ENCODE data around the gene LBH. TPM values are rescaled to one million over a fixed set of nuclear protein-coding genes. Genes with fewer than 3 reads are reported as not detected.

The LBH gene
- total and polyA plus RNA-seq, 7 donors = 4.2 to 51.8 (median 20.0) TPM

GRCh38 chr2:30232801-30233130 lies 1.4 kb downstream of the LBH start:
- Histone ChIP-seq H3K36me3 (no peaks in the 10 kb centered on the region), H3K27ac (peak overlapping the region; percentile 86 to 93 (median 92)), H3K4me1 (peaks cover 0 to 56% (median 44%) of the 10 kb centered on the region in 4 donors), H3K27me3 (no peaks in the 10 kb centered on the region), H3K9me3 (no peaks in the 10 kb centered on the region), H3K4me3 (peak overlapping the region; percentile 68 to 79 (median 72))
- no peak for DNase-seq
- WGBS, 2 donors = 0 to 2% methylated on average over 8 of the region's 8 CpGs
- intact Hi-C loops (cut with DNase I) = loop anchor here (5.0 kb wide), 3 partner anchors 70 to 215 kb away; partner anchors contain the start of gene LCLAT1
- TF ChIP-seq EP300 (IDR thresholded peaks at IDR 0.05) (no peak), POLR2A (IDR thresholded peaks at IDR 0.05) (no peak), CTCF (IDR thresholded peaks at IDR 0.05) (no peak), POLR2AphosphoS5 (IDR thresholded peaks at IDR 0.05) (no peak)

- peaks cover 0 to 63% (median 50%) of the 10 kb centered on the region in 4 donors for H3K4me1 ChIP-seq
- H3K4me3 ChIP-seq = peak overlapping the region; percentile 68 to 79 (median 72)
- TF ChIP-seq EP300 (IDR thresholded peaks at IDR 0.05) (no peak), POLR2AphosphoS5 (IDR thresholded peaks at IDR 0.05) (no peak), CTCF (IDR thresholded peaks at IDR 0.05) (no peak), POLR2A (IDR thresholded peaks at IDR 0.05) (no peak)
- no peaks in the 10 kb centered on the region for H3K36me3 ChIP-seq
- no peaks in the 10 kb centered on the region for H3K9me3 ChIP-seq
- DNase-seq = no peak
- 33 to 51% methylated on average over 4 of the region's 4 CpGs for WGBS, 2 donors
- intact Hi-C loops (cut with DNase I) = loop anchor here (5.0 kb wide), 3 partner anchors 69 to 214 kb away; partner anchors contain the start of gene LCLAT1
- no peaks in the 10 kb centered on the region for H3K27me3 ChIP-seq
- H3K27ac ChIP-seq = peak overlapping the region; percentile 86 to 93 (median 92)
Measured at GRCh38 chr2:30233271-30234009, 2.1 kb downstream of the LBH start.

DNA sequence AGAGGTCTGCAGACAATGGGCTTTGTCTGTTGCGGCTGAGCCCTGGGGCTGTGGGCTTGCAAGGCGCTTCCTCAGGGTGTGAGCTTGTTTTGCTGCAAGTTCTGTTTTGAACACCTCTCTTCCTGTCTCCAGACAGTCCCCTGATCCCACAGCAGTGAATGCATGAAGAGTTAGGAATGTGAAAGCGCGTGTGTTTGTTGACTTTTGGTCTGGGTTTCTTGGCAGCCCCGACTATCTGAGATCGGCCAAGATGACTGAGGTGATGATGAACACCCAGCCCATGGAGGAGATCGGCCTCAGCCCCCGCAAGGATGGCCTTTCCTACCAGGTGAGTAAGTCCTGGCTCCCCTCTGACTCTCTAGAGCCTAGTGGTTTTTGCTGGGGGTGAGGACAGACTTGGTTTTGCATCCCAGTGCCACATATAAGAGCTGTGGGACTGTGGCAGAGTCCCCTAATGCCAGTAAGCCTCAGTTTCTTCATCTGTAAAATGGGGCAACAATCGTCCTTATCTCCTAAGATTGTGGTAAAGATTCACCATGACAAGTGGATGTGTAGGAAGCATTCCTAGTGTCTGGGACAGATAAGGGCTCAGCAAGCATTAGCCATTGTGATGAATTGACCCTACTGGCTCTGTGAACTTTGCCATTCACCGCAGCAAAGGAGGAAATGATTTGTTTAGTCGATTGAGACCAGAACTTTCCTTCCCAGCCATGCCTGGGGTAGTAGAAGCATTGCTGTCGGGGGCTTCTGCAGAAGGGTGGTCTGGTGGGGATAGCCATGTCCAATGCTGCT lies 3.0 kb downstream of the LBH start:
- Histone ChIP-seq H3K4me1 (peaks cover 0 to 70% (median 54%) of the 10 kb centered on the region in 4 donors), H3K4me3 (peak overlapping the region in 3 of 4 donors; percentile 68 to 79 (median 73)), H3K27me3 (no peaks in the 10 kb centered on the region), H3K36me3 (no peaks in the 10 kb centered on the region), H3K9me3 (no peaks in the 10 kb centered on the region), H3K27ac (peak overlapping the region; percentile 36 to 93 (median 92))
- intact Hi-C loops (cut with DNase I) = loop anchor here (5.0 kb wide), 3 partner anchors 68 to 213 kb away; partner anchors contain the start of gene LCLAT1
- 21 to 37% methylated on average over 12 of the region's 12 CpGs for WGBS, 2 donors
- DNase-seq = peak; percentile 77
- TF ChIP-seq CTCF (IDR thresholded peaks at IDR 0.05) = no peak
- peak in 1 of 4 donors; percentile 44 for TF ChIP-seq POLR2AphosphoS5 (IDR thresholded peaks at IDR 0.05)

DNA sequence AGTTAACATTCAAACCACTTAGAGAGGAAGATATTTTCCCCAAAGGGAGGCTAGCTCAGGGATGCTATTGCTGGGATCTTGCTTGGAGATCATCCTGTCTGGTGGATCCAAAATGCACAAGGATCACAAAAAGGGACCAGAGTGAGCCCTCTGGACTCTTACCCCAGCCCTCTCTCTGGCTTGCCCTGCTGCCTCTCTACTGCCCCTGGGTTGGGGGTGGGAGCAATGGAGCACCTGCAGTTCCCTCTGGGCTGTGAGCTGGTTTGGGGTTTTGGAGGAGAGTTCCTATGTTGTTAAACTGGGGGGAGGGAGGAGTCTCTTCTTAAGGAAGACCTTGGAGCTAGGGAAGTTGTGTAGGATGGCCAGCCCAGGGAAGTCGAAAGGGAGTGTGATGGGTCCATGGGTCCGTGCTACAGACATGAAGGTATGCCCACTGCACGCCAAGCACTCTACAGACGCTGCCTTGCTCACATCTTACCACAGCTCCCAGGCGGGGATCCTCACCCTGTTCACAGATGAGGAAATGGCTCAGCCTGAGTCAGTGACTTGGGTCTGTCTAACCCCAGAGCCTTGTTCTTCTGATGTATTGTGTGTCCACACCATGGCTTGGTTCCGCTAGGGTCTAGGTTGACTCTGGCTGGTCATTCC lies 3.8 kb downstream of the LBH start:
- Histone ChIP-seq H3K27ac (peak overlapping the region; percentile 27 to 93 (median 92)), H3K27me3 (no peaks in the 10 kb centered on the region), H3K4me3 (peak overlapping the region in 1 of 4 donors; percentile 68), H3K4me1 (peaks cover 0 to 77% (median 62%) of the 10 kb centered on the region in 4 donors), H3K36me3 (no peaks in the 10 kb centered on the region), H3K9me3 (no peaks in the 10 kb centered on the region)
- peak; percentile 62 for DNase-seq
- TF ChIP-seq POLR2AphosphoS5 (IDR thresholded peaks at IDR 0.05) (no peak), CTCF (IDR thresholded peaks at IDR 0.05) (no peak), EP300 (IDR thresholded peaks at IDR 0.05) (no peak), POLR2A (IDR thresholded peaks at IDR 0.05) (no peak)
- 71 to 88% methylated on average over 6 of the region's 6 CpGs for WGBS, 2 donors
- intact Hi-C loops (cut with DNase I) = no loop called here

Data from sigmoid colon (tissue), 7 donors.